Prostate gland (tissue), 2 donors: Measurements from ENCODE around the gene EDNRA. TPM values are rescaled to one million over a fixed set of nuclear protein-coding genes. Genes with fewer than 3 reads are reported as not detected.

ENCODE experiments used
- DNase-seq: peaks from one replicate; pipeline ENCODE4 v3.0.0-alpha.2; 2019; ENCODE audit warnings: low spot score
- H3K27ac ChIP-seq, 2 donors: fragments of 200-600 bp; sonication (generic); 2 replicates each; pipeline ENCODE4 v1.5.1; 2017 to 2019
- H3K27me3 ChIP-seq: fragments of 200-600 bp; sonication (generic); replicated peaks from 2 replicates; pipeline ENCODE4 v1.5.1; 2019; ENCODE audit not compliant: insufficient read depth
- H3K36me3 ChIP-seq, 2 donors: fragments of 200-600 bp; sonication (generic); 1 replicate in 1 of 2; 2 replicates in 1 of 2; pipeline versions ENCODE4 v1.5.1 to v1.8.1; 2017 to 2019
- H3K4me1 ChIP-seq: fragments of 200-600 bp; sonication (generic); replicated peaks from 2 replicates; pipeline ENCODE4 v1.5.1; 2019
- H3K4me3 ChIP-seq, 2 donors: fragments of 200-600 bp; sonication (generic); 2 replicates each; pipeline ENCODE4 v1.5.1; 2017 to 2019
- H3K9me3 ChIP-seq: fragments of 200-600 bp; sonication (generic); 2 replicates; pipeline ENCODE4 v1.5.1; 2017
- CTCF ChIP-seq, 4 experiments: fragments of 200-600 bp in 2 of 4; fragments of 450-650 bp in 2 of 4; sonication (generic) in 2 of 4; IDR thresholded peaks; 1 replicate in 3 of 4; 2 replicates in 1 of 4; pipeline ENCODE4 v1.5.1; 2016 to 2019; ENCODE audit warnings: antibody characterized with exemption in 4 of 4, mild to moderate bottlenecking in 2 of 4, moderate library complexity in 2 of 4
- POLR2A ChIP-seq: fragments of 450-650 bp; IDR thresholded peaks from one replicate; pipeline ENCODE4 v1.6.1; 2016; ENCODE audit warnings: antibody characterized with exemption, mild to moderate bottlenecking
- POLR2AphosphoS5 ChIP-seq: sonication (generic); formaldehyde crosslinking; IDR thresholded peaks from one replicate; pipeline ENCODE4 v1.6.1; 2017; ENCODE audit warnings: antibody characterized with exemption
- WGBS: methylation state at CpG from one replicate; pipeline ENCODE4 v1.1.5; 2018; 5-methylcytosine and 5-hydroxymethylcytosine counted together
- intact Hi-C: fragments of 100-400 bp; cut with DNase I; formaldehyde crosslinking; loops from one replicate; pipeline ENCODE4 v1.14.2; 2022
- total RNA-seq, 2 donors: library from RNA; depleted of rRNA; stranded (reverse); fragments of >200 nt; gene quantifications; one replicate each; pipeline ENCODE4 v1.1.0, GENCODE V29; 2016

Gene EDNRA
- total RNA-seq, 2 donors from 2014 or later: 17.8 to 27.3 TPM

DNA sequence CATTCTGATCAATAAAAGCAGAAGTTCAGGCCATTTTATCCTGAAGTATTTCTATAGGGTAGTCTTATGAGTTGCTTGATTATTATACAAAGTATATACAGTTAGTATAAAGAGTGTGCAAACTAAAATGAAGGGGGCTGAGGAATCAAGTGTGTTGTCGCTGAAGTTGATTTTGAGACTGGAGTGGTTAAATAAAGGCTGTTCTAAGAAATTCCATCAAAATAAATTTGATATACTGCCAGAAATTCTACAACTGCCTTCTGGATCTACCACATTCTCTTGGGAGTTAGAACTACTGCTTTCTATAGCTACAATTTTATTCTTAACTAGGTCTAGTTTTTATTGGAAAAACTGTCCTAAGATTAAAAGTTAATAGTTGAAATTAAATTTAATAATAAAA lies 12.4 kb downstream of the EDNRA start:
- WGBS: 91% methylated on average over 1 of the region's 1 CpG
- H3K4me3 ChIP-seq: no peak overlapping the region
- DNase-seq: no peak
- no peaks in the 10 kb centered on the region for H3K4me1 ChIP-seq
- intact Hi-C loops: no loop called here
- no peaks in the 10 kb centered on the region for H3K9me3 ChIP-seq
- no peak for TF ChIP-seq POLR2AphosphoS5
- no peak for TF ChIP-seq CTCF (IDR thresholded peaks at IDR 0.05)
- no peak for TF ChIP-seq POLR2A
- no peaks in the 10 kb centered on the region for H3K27me3 ChIP-seq
- no peaks in the 10 kb centered on the region for H3K36me3 ChIP-seq
- H3K27ac ChIP-seq: no peak overlapping the region

DNA sequence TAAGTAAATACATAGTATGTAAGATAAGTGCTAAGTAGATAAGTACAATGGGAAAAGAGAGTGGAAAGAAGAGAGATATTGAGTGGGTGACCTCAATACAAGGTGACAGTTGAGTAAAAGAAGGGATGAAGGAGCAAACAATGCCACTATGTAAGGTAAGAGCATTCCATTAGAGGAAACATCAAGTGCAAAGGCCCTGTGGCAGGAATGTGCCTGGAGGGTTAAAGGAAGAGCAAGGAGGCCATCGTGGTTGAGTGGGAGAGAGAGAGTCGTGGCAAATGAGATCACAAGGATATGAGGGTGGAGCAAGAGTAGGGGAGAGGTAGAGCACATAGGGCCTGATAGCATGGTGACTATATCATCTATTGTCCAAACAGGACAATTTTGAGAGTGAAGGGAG lies 13.4 kb downstream of the EDNRA start:
- H3K4me3 ChIP-seq: no peak overlapping the region
- intact Hi-C loops: no loop called here
- no peaks in the 10 kb centered on the region for H3K9me3 ChIP-seq
- H3K27me3 ChIP-seq: no peaks in the 10 kb centered on the region
- H3K36me3 ChIP-seq: no peaks in the 10 kb centered on the region
- no peaks in the 10 kb centered on the region for H3K4me1 ChIP-seq
- 42% methylated on average over 2 of the region's 2 CpGs for WGBS
- no peak for TF ChIP-seq POLR2A
- TF ChIP-seq CTCF (IDR thresholded peaks at IDR 0.05): no peak
- TF ChIP-seq POLR2AphosphoS5: no peak
- DNase-seq: no peak
- no peak overlapping the region for H3K27ac ChIP-seq

DNA sequence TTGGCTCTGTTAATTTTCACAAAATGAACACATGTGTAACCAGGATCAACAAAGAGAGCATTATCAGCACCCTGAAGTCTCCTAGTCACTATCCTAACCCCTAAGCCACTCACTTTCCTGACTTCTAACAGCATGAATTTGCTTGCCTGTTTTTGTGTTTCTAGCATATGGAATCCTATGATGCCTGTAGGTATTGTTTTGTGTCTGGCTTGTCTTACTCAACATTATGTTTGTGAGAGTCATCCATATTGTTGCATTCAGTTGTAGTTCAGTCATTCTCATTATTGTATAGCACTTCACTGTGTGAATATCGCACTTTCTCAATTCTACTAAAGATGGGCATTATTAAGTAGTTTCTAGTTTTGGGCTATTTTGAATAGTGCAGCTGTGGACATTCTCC lies 15.6 kb downstream of the EDNRA start:
- no peak for DNase-seq
- no peak overlapping the region for H3K4me3 ChIP-seq
- WGBS: 100% methylated on average over 1 of the region's 1 CpG
- no peaks in the 10 kb centered on the region for H3K4me1 ChIP-seq
- intact Hi-C loops: no loop called here
- no peak overlapping the region for H3K27ac ChIP-seq
- no peaks in the 10 kb centered on the region for H3K9me3 ChIP-seq
- H3K36me3 ChIP-seq: no peaks in the 10 kb centered on the region
- no peaks in the 10 kb centered on the region for H3K27me3 ChIP-seq
- TF ChIP-seq POLR2AphosphoS5: no peak
- no peak for TF ChIP-seq CTCF (IDR thresholded peaks at IDR 0.05)
- no peak for TF ChIP-seq POLR2A

GRCh38 chr4:147498031-147498660 lies 17.2 kb downstream of the EDNRA start:
- H3K27ac ChIP-seq: no peak overlapping the region
- no peaks in the 10 kb centered on the region for H3K27me3 ChIP-seq
- H3K9me3 ChIP-seq: no peaks in the 10 kb centered on the region
- TF ChIP-seq POLR2AphosphoS5 (no peak), POLR2A (no peak), CTCF (IDR thresholded peaks at IDR 0.05) (no peak)
- 64% methylated on average over 4 of the region's 4 CpGs for WGBS
- H3K4me3 ChIP-seq: no peak overlapping the region
- H3K36me3 ChIP-seq: no peaks in the 10 kb centered on the region
- H3K4me1 ChIP-seq: no peaks in the 10 kb centered on the region
- intact Hi-C loops: no loop called here
- DNase-seq: no peak

DNA sequence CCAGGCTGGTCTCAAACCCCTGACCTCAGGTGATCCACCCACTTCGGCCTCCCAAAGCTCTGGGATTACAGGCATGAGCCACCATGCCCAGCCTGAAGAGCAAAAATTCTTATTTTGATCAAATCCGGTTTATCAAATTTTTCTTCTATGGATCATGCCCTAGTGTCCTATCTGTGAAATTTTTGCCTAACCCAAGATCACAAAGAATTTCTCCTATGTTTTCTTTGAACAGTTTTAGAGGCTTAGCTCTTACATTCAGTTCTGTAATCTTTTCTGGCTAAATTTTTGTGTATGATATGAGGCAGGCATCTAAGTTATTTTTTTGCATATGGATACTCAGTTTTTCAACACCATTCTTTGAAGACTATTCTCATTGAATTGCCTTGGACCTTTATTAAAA lies 27.4 kb downstream of the EDNRA start:
- no peak for DNase-seq
- Histone ChIP-seq H3K4me3 (no peak overlapping the region), H3K27ac (no peak overlapping the region), H3K4me1 (no peaks in the 10 kb centered on the region), H3K27me3 (no peaks in the 10 kb centered on the region), H3K36me3 (no peaks in the 10 kb centered on the region), H3K9me3 (no peaks in the 10 kb centered on the region)
- TF ChIP-seq POLR2A: no peak
- no peak for TF ChIP-seq CTCF (IDR thresholded peaks at IDR 0.05)
- no peak for TF ChIP-seq POLR2AphosphoS5
- intact Hi-C loops: no loop called here
- 98% methylated on average over 2 of the region's 2 CpGs for WGBS
